SU-DHL-6 (cell line): ENCODE results near the gene ACTG1.

Experiments
- H2AFZ ChIP-seq: fragments of 200-600 bp; sonication (generic); 2 replicates; pipeline ENCODE4 v1.6.1; 2014; ENCODE audit warnings: low read depth, mild to moderate bottlenecking, moderate library complexity, mixed read lengths, antibody characterized with exemption, low read length; ENCODE audit not compliant: severe bottlenecking
- H3F3A ChIP-seq: fragments of 200-600 bp; shearing (Covaris generic); 2 replicates; pipeline ENCODE4 v1.6.0; 2016; ENCODE audit warnings: antibody characterized with exemption, mild to moderate bottlenecking; ENCODE audit not compliant: insufficient read depth
- H3K27ac ChIP-seq: fragments of 200-600 bp; sonication (generic); 2 replicates; pipeline ENCODE4 v1.5.1; 2016; ENCODE audit warnings: low read depth, mild to moderate bottlenecking, low read length, moderate library complexity, mixed read lengths
- H3K27me3 ChIP-seq: fragments of 200-600 bp; sonication (generic), shearing (Covaris generic); 2 replicates; pipeline ENCODE4 v1.6.0; 2014; ENCODE audit warnings: mild to moderate bottlenecking, low read length
- H3K36me3 ChIP-seq: fragments of 200-600 bp; sonication (generic); 2 replicates; pipeline ENCODE4 v1.6.1; 2014; ENCODE audit warnings: mild to moderate bottlenecking, low read length, mixed read lengths
- H3K4me2 ChIP-seq: fragments of 300-600, 200-600 bp; shearing (Covaris generic), sonication (generic); 2 replicates; pipeline ENCODE4 v1.6.0; 2014; ENCODE audit warnings: low read length, low read depth, mild to moderate bottlenecking; ENCODE audit not compliant: poor library complexity, severe bottlenecking
- H3K4me3 ChIP-seq: fragments of 200-600 bp; sonication (generic); 2 replicates; pipeline ENCODE4 v1.5.1; 2014; ENCODE audit warnings: antibody characterized with exemption, low read length, mild to moderate bottlenecking, mixed read lengths; ENCODE audit not compliant: insufficient read depth, poor library complexity, severe bottlenecking
- H3K79me2 ChIP-seq: fragments of 200-600 bp; sonication (generic); 2 replicates; pipeline ENCODE4 v1.6.1; 2014; ENCODE audit warnings: mild to moderate bottlenecking, low read length, moderate library complexity; ENCODE audit not compliant: insufficient read depth
- H3K9ac ChIP-seq: fragments of 200-600 bp; sonication (generic); 2 replicates; pipeline ENCODE4 v1.7.0; 2014; ENCODE audit warnings: mild to moderate bottlenecking, low read length
- H3K9me2 ChIP-seq: fragments of 200-600 bp; sonication (generic); replicated peaks from 2 replicates; pipeline ENCODE4 v1.6.1; 2014; ENCODE audit warnings: low read length; ENCODE audit not compliant: insufficient read depth
- H3K9me3 ChIP-seq: fragments of 200-600 bp; sonication (generic); 2 replicates; pipeline ENCODE4 v1.6.1; 2014; ENCODE audit warnings: low read length, mixed read lengths; ENCODE audit not compliant: insufficient read depth
- H4K20me1 ChIP-seq: fragments of 200-600 bp; sonication (generic); 2 replicates; pipeline ENCODE4 v1.6.1; 2014; ENCODE audit warnings: low read depth, mild to moderate bottlenecking, antibody characterized with exemption, low read length, moderate library complexity, mixed read lengths
- EZH2phosphoT487 ChIP-seq: fragments of 200-600 bp; sonication (generic), shearing (Covaris generic); conservative IDR thresholded peaks from 2 replicates; pipeline ENCODE4 v1.6.1; 2018; ENCODE audit warnings: mild to moderate bottlenecking, antibody characterized with exemption, low read length, moderate library complexity, mixed read lengths
- TF ChIP-seq, protein P1 (sequence below): fragments of 200-600 bp; sonication (generic); IDR thresholded peaks from one replicate; pipeline ENCODE4 v1.5.1; 2017; ENCODE audit warnings: antibody characterized with exemption, mild to moderate bottlenecking, low read length, moderate library complexity; ENCODE audit not compliant: insufficient read depth, poor library complexity, severe bottlenecking

The ACTG1 gene

DNA sequence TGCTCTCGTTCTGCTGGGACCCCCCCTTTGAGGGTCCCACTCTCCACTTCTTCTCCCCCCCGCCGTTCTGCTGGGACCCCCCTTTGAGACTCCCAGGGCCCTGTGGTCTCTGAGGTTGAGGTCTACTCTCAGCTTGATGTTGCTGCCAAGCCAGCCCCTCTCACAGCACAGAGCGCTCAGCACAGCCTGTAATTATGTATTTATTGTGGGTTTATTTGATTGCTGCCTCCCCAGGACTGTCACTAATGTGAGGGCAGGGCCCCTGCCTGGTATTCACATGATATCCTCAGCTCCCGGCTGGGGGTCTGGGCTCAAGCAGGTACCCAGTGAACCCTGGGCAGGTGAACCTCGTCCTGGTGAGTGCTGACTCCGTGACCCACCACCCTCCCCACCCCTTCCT is 35.4 kb downstream of the ACTG1 start:
- Histone ChIP-seq H3K4me2 (no peak overlapping the region), H3K27ac (no peak overlapping the region), H4K20me1 (no peaks in the 10 kb centered on the region), H3K79me2 (no peaks in the 10 kb centered on the region), H3K9ac (no peak overlapping the region), H3F3A (no peaks in the 10 kb centered on the region), H2AFZ (no peak overlapping the region), H3K27me3 (no peaks in the 10 kb centered on the region), H3K9me3 (no peaks in the 10 kb centered on the region), H3K4me3 (no peak overlapping the region), H3K36me3 (no peaks in the 10 kb centered on the region), H3K9me2 (no peaks in the 10 kb centered on the region)
- TF ChIP-seq EZH2phosphoT487, result no peak
- TF ChIP-seq, protein P1, sequence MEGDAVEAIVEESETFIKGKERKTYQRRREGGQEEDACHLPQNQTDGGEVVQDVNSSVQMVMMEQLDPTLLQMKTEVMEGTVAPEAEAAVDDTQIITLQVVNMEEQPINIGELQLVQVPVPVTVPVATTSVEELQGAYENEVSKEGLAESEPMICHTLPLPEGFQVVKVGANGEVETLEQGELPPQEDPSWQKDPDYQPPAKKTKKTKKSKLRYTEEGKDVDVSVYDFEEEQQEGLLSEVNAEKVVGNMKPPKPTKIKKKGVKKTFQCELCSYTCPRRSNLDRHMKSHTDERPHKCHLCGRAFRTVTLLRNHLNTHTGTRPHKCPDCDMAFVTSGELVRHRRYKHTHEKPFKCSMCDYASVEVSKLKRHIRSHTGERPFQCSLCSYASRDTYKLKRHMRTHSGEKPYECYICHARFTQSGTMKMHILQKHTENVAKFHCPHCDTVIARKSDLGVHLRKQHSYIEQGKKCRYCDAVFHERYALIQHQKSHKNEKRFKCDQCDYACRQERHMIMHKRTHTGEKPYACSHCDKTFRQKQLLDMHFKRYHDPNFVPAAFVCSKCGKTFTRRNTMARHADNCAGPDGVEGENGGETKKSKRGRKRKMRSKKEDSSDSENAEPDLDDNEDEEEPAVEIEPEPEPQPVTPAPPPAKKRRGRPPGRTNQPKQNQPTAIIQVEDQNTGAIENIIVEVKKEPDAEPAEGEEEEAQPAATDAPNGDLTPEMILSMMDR, result no peak

DNA sequence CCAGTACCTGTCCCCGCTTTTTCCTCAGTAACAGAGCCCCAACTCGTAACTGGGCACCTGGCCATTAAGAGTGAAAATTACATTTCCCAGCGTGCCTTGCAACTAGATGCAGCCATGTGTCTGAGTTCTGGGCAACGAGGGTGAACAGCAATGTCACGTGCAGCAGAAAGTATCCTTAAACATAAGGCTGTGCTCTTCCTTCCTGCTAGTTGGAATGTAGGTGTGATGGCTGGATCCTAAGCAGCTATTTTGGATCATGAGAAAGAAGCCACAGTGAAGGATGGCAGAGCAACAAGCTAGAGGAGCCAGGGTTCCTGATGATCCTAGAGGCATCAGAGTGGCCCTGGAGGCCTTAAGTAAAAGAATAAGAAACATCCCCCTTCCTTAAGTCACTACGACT is 36.0 kb downstream of the ACTG1 start:
- Histone ChIP-seq H3K9me3 (no peaks in the 10 kb centered on the region), H3K9me2 (no peaks in the 10 kb centered on the region), H3K27me3 (no peaks in the 10 kb centered on the region), H4K20me1 (no peaks in the 10 kb centered on the region), H2AFZ (no peak overlapping the region), H3K36me3 (no peaks in the 10 kb centered on the region), H3K4me3 (no peak overlapping the region), H3F3A (no peaks in the 10 kb centered on the region), H3K79me2 (no peaks in the 10 kb centered on the region), H3K9ac (no peak overlapping the region), H3K27ac (no peak overlapping the region), H3K4me2 (no peak overlapping the region)
- TF ChIP-seq EZH2phosphoT487, result no peak
- TF ChIP-seq, protein P1, result no peak

DNA sequence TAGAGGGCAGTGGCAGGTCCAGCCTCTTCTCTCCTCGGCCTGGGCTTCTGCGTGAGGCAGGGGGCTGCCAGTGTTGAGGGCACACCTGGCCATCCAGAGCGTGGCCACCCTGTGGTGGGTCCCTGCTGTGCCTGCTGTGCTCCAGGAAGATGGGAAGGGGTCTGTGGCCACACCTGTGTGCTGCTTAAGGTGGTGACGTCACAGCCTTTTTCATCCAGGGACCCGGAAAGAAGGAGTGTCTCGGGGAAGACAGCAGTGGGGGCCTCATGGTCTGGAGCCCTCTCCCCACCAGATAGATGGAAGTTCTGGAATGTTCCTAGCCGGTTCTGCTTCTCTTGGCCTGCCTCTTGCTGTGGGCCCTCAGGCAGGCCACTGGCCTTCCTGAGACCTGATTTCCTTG is 36.5 kb downstream of the ACTG1 start:
- Histone ChIP-seq H3K27me3 (no peaks in the 10 kb centered on the region), H3F3A (no peaks in the 10 kb centered on the region), H3K9me3 (no peaks in the 10 kb centered on the region), H3K9me2 (no peaks in the 10 kb centered on the region), H3K27ac (no peak overlapping the region), H3K9ac (no peak overlapping the region), H4K20me1 (no peaks in the 10 kb centered on the region), H2AFZ (no peak overlapping the region), H3K4me2 (no peak overlapping the region), H3K4me3 (no peak overlapping the region), H3K79me2 (no peaks in the 10 kb centered on the region), H3K36me3 (no peaks in the 10 kb centered on the region)
- no peak for TF ChIP-seq EZH2phosphoT487
- TF ChIP-seq, protein P1, result no peak
